GM12878 (cell line): ENCODE measurements around the gene PSTPIP2. TPM values are rescaled to one million over a fixed set of nuclear protein-coding genes. Genes with fewer than 3 reads are reported as not detected.

ENCODE experiments used
- ATAC-seq: fragments of 200-7000 bp; cut with Tn5 transposase; 3 replicates; pipeline ENCODE4 v1.9.1; 2020; ENCODE audit warnings: mild to moderate bottlenecking, moderate library complexity
- BruUV-seq: library from RNA; stranded (reverse); fragments of 400-500 nt; replicated peaks from 2 replicates; lab custom pipeline; 2021; lab: Mats Ljungman, UMichigan
- CTCF ChIA-PET: fragments of 300-600 bp; sonication (Branson Sonifier 250); formaldehyde crosslinking; extraction: SDS; loops from one replicate; lab custom pipeline; 2021; ENCODE audit warnings: inconsistent platforms; lab: Yijun Ruan, JAX
- POLR2A ChIA-PET: fragments of 350-600 bp; formaldehyde crosslinking; extraction: SDS; loops from one replicate; lab custom pipeline; 2021; ENCODE audit warnings: inconsistent platforms; lab: Charles Lee
- RAD21 ChIA-PET: fragments of 300-600 bp; sonication (Branson Sonifier 250); formaldehyde crosslinking; loops from one replicate; lab custom pipeline; 2023; ENCODE audit warnings: antibody characterized with exemption; ENCODE audit not compliant: unreplicated experiment; lab: Charles Lee
- SMC1A ChIA-PET: fragments of 300-600 bp; sonication (Branson Sonifier 250); formaldehyde crosslinking; loops from one replicate; lab custom pipeline; 2023; ENCODE audit not compliant: unreplicated experiment, uncharacterized antibody; lab: Charles Lee
- DNase-seq: peaks from one replicate; pipeline ENCODE4 v3.0.0-alpha.2; 2011; ENCODE audit warnings: low read depth, low spot score
- FAIRE-seq: peaks from 3 replicates; lab custom pipeline; 2011; peaks lifted over from hg19 to GRCh38; lab: Jason Lieb, UNC
- H2AFZ ChIP-seq: 2 replicates; pipeline ENCODE4 v1.6.0; 2011; ENCODE audit warnings: low read depth, low read length, control low read depth; ENCODE audit not compliant: control insufficient read depth
- H3K27ac ChIP-seq: 2 replicates; pipeline ENCODE4 v1.5.1; 2011; ENCODE audit warnings: control low read depth; ENCODE audit not compliant: control insufficient read depth, insufficient read depth
- H3K27me3 ChIP-seq, 2 experiments: replicated peaks in 1 of 2; 2 replicates each; pipeline versions ENCODE4 v1.6.0 to v1.6.1; 2011; ENCODE audit warnings: low read length in 1 of 2; ENCODE audit not compliant: control insufficient read depth in 2 of 2, insufficient read depth in 2 of 2
- H3K36me3 ChIP-seq, 2 experiments: 2 replicates each; pipeline ENCODE4 v1.5.1; 2011; ENCODE audit warnings: low read length in 1 of 2; ENCODE audit not compliant: control insufficient read depth in 2 of 2, insufficient read depth in 2 of 2
- H3K4me1 ChIP-seq: 2 replicates; pipeline ENCODE4 v1.6.1; 2011; ENCODE audit warnings: mild to moderate bottlenecking, low read length, moderate library complexity, mixed read lengths; ENCODE audit not compliant: control insufficient read depth, insufficient read depth
- H3K4me2 ChIP-seq: 2 replicates; pipeline ENCODE4 v1.6.0; 2011; ENCODE audit warnings: control low read depth; ENCODE audit not compliant: control insufficient read depth, insufficient read depth
- H3K4me3 ChIP-seq: fragments of 200-600 bp; sonication (generic); 2 replicates; pipeline ENCODE4 v1.5.1; 2016
- H3K79me2 ChIP-seq: 2 replicates; pipeline ENCODE4 v1.6.0; 2011; ENCODE audit warnings: low read length; ENCODE audit not compliant: control insufficient read depth, insufficient read depth
- H3K9ac ChIP-seq: 2 replicates; pipeline ENCODE4 v1.8.0; 2011; ENCODE audit warnings: low read length, control low read depth, mixed read lengths; ENCODE audit not compliant: control insufficient read depth, insufficient read depth
- H3K9me3 ChIP-seq: replicated peaks from 3 replicates; pipeline ENCODE4 v1.5.1; 2011; ENCODE audit warnings: mild to moderate bottlenecking, low read length; ENCODE audit not compliant: control insufficient read depth, insufficient read depth
- H4K20me1 ChIP-seq: 2 replicates; pipeline ENCODE4 v1.6.0; 2011; ENCODE audit not compliant: control insufficient read depth, insufficient read depth
- ATF7 ChIP-seq: fragments of 450-650 bp; IDR thresholded peaks from 2 replicates; pipeline ENCODE4 v1.6.1; 2016; ENCODE audit warnings: low read depth, mild to moderate bottlenecking
- CBFB ChIP-seq: IDR thresholded peaks from 2 replicates; pipeline ENCODE4 v1.6.1; 2016; ENCODE audit warnings: antibody characterized with exemption, low read depth
- CHD2 ChIP-seq: IDR thresholded peaks from 2 replicates; pipeline ENCODE4 v1.6.1; 2011; ENCODE audit warnings: low read depth, low read length, improper control_type of control experiment, borderline replicate concordance
- CREM ChIP-seq: IDR thresholded peaks from 2 replicates; pipeline ENCODE4 v1.6.1; 2014; ENCODE audit warnings: antibody characterized with exemption, low read depth
- DPF2 ChIP-seq: fragments of 450-650 bp; IDR thresholded peaks from 2 replicates; pipeline ENCODE4 v1.6.1; 2017; ENCODE audit warnings: mild to moderate bottlenecking
- EED ChIP-seq: sonication (generic); IDR thresholded peaks from 2 replicates; pipeline ENCODE4 v1.6.1; 2016; ENCODE audit warnings: antibody characterized with exemption, low read depth
- ETV6 ChIP-seq, 2 experiments: fragments of 450-650 bp in 1 of 2; IDR thresholded peaks in 1 of 2; conservative IDR thresholded peaks in 1 of 2; 2 replicates each; pipeline ENCODE4 v1.6.1; 2014; ENCODE audit warnings: antibody characterized with exemption in 1 of 2, borderline replicate concordance in 1 of 2, low read depth in 1 of 2, mild to moderate bottlenecking in 1 of 2, moderate library complexity in 1 of 2
- FOXM1 ChIP-seq: IDR thresholded peaks from 2 replicates; pipeline ENCODE4 v1.6.1; 2012; ENCODE audit warnings: low read depth, mild to moderate bottlenecking, inconsistent platforms, low read length, moderate library complexity
- GABPA ChIP-seq: IDR thresholded peaks from 2 replicates; pipeline ENCODE4 v1.6.1; 2014; ENCODE audit warnings: antibody characterized with exemption, low read depth, mild to moderate bottlenecking, inconsistent platforms
- HDAC6 ChIP-seq: fragments of 200-600 bp; sonication (generic); IDR thresholded peaks from one replicate; pipeline ENCODE4 v1.8.0; 2017; ENCODE audit warnings: antibody characterized with exemption; ENCODE audit not compliant: unreplicated experiment
- IRF4 ChIP-seq: IDR thresholded peaks from 2 replicates; pipeline ENCODE4 v1.6.1; 2011; ENCODE audit warnings: low read depth, low read length
- JUNB ChIP-seq: IDR thresholded peaks from 2 replicates; pipeline ENCODE4 v1.6.1; 2016; ENCODE audit warnings: antibody characterized with exemption, mild to moderate bottlenecking
- JUND ChIP-seq: IDR thresholded peaks from 2 replicates; pipeline ENCODE4 v1.6.1; 2012; ENCODE audit warnings: low read depth, mild to moderate bottlenecking, low read length, improper control_type of control experiment, moderate library complexity
- LARP7 ChIP-seq: fragments of 450-650 bp; IDR thresholded peaks from 2 replicates; pipeline ENCODE4 v1.6.1; 2017; ENCODE audit warnings: mild to moderate bottlenecking
- MEF2A ChIP-seq: IDR thresholded peaks from 2 replicates; pipeline ENCODE4 v1.6.1; 2011; ENCODE audit warnings: low read depth, mild to moderate bottlenecking, low read length, moderate library complexity; ENCODE audit not compliant: insufficient read depth
- MTA2 ChIP-seq: fragments of 450-650 bp; IDR thresholded peaks from 2 replicates; pipeline ENCODE4 v1.6.1; 2016; ENCODE audit warnings: low read depth, mild to moderate bottlenecking, moderate library complexity
- NBN ChIP-seq: fragments of 450-650 bp; IDR thresholded peaks from 2 replicates; pipeline ENCODE4 v1.6.1; 2016
- NFIC ChIP-seq: IDR thresholded peaks from 2 replicates; pipeline ENCODE4 v1.6.1; 2012; ENCODE audit warnings: low read depth, mild to moderate bottlenecking, inconsistent platforms, low read length, moderate library complexity
- NFYA ChIP-seq: IDR thresholded peaks from 2 replicates; pipeline ENCODE4 v1.6.1; 2011; ENCODE audit warnings: low read depth, mild to moderate bottlenecking, low read length, improper control_type of control experiment, borderline replicate concordance
- PML ChIP-seq: IDR thresholded peaks from 2 replicates; pipeline ENCODE4 v1.6.1; 2012; ENCODE audit warnings: low read length, inconsistent platforms
- RUNX3 ChIP-seq: IDR thresholded peaks from 2 replicates; pipeline ENCODE4 v1.6.1; 2012; ENCODE audit warnings: low read length, inconsistent platforms
- SMAD1 ChIP-seq: fragments of 450-650 bp; IDR thresholded peaks from 2 replicates; pipeline ENCODE4 v1.6.1; 2018; ENCODE audit warnings: mild to moderate bottlenecking, low read depth; ENCODE audit not compliant: partially characterized antibody
- SP1 ChIP-seq: IDR thresholded peaks from one replicate; pipeline ENCODE4 v1.6.1; 2011; ENCODE audit warnings: low read depth, low read length
- SPI1 ChIP-seq: IDR thresholded peaks from 2 replicates; pipeline ENCODE4 v1.6.1; 2011; ENCODE audit warnings: low read depth, mild to moderate bottlenecking, low read length, moderate library complexity, borderline replicate concordance; ENCODE audit not compliant: insufficient read depth
- ZBED1 ChIP-seq: IDR thresholded peaks from 2 replicates; pipeline ENCODE4 v1.6.1; 2016; ENCODE audit warnings: borderline replicate concordance
- ZNF207 ChIP-seq: fragments of 450-650 bp; IDR thresholded peaks from 2 replicates; pipeline ENCODE4 v1.6.1; 2014; ENCODE audit warnings: antibody characterized with exemption, mild to moderate bottlenecking, borderline replicate concordance
- ZNF24 ChIP-seq: fragments of 450-650 bp; IDR thresholded peaks from 2 replicates; pipeline ENCODE4 v1.6.1; 2017; ENCODE audit warnings: antibody characterized with exemption, mild to moderate bottlenecking
- WGBS: methylation state at CpG from one replicate; pipeline ENCODE4 v1.1.6; 2016; ENCODE audit warnings: low lambda C conversion rate; ENCODE audit not compliant: insufficient replicate concordance, insufficient coverage; ENCODE audit errors: missing lambda C conversion rate; 5-methylcytosine and 5-hydroxymethylcytosine counted together
- in situ Hi-C: fragments of 300-500 bp; cut with MboI; formaldehyde crosslinking; loops from 9 replicates; pipeline ENCODE4 v1.14.3; 2018; ENCODE audit warnings: mixed read lengths
- intact Hi-C: fragments of 100-400 bp; cut with micrococcal nuclease; formaldehyde crosslinking; loops from one replicate; pipeline ENCODE4 v1.14.2; 2022; ENCODE audit not compliant: unreplicated experiment
- polyA plus RNA-seq, 11 experiments: library from polyadenylated mRNA; depleted of rRNA in 4 of 11; unstranded in 6 of 11; stranded (reverse) in 5 of 11; fragments of >200 nt; fragmentation: Nextera tagmentation in 4 of 11; fragmentation: Illumina TruSeq in 1 of 11; extraction: Ambion mirVana in 4 of 11; extraction: Trizol in 1 of 11; gene quantifications; 1 replicate in 1 of 11; 2 replicates in 10 of 11; pipeline versions ENCODE4 v1.2.1 to v1.2.3, GENCODE V29; 2011 to 2016; ENCODE audit warnings: inconsistent platforms in 2 of 11, missing spikeins in 2 of 11, low read depth in 1 of 11
- total RNA-seq, 4 experiments: library from RNA; depleted of rRNA in 3 of 4; stranded (reverse); fragments of >200 nt in 3 of 4; fragmentation: Illumina TruSeq in 1 of 4; extraction: Trizol in 1 of 4; gene quantifications; 2 replicates each; pipeline versions ENCODE4 v1.2.1 to v1.2.3, GENCODE V29; 2013 to 2021
- TF ChIP-seq, protein P1 (sequence below): IDR thresholded peaks from 2 replicates; pipeline ENCODE4 v1.6.1; 2011; ENCODE audit warnings: borderline replicate concordance, low read depth, mild to moderate bottlenecking, moderate library complexity, low read length; ENCODE audit not compliant: insufficient read depth, poor library complexity, severe bottlenecking

The PSTPIP2 gene
- total and polyA plus RNA-seq, 10 of the 15 experiments (the other 5 are each of a cell fraction or from before 2014, with no cell fraction given) = 0.69 to 38.4 (median 24.7) TPM

DNA sequence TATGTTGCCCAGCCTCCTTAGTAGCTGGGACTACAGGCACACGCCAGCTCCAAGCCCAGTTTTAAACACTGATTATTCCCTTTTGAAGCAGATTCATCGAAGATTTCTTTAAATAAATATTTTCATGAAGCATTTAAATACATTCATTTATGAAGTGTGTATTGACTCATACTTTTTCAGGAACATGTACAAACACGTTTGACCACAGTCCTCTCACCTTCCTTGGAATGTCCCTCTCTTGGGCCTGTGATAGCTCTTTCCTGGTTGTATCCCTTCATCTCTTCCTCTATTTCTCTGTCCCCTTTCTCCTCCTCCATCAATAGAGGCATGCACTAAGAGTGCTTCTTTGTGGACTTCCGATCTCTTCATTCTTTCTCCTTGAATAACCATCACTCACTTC lies 2.5 kb downstream of the PSTPIP2 start:
- BruUV-seq = no TSS peak
- TF ChIP-seq JUNB (peak; percentile 90), NFIC (peak; percentile 91), NFYA (no peak), FOXM1 (peak; percentile 57; the same call in 1 of the 2 replicates), CREM (peak; percentile 52; the same call in 1 of the 2 replicates), MEF2A (0 out of 2 replicates have a peak, but pooled peaks have one; percentile 38), NBN (no peak), ZNF24 (no peak), SMAD1 (no peak), ZBED1 (peak; percentile 59; the same call in 1 of the 2 replicates), MTA2 (no peak), ZNF207 (no peak), DPF2 (no peak), SPI1 (0 out of 2 replicates have a peak, but pooled peaks have one; percentile 2), CBFB (peak; percentile 60; the same call in 1 of the 2 replicates), PML (no peak), EED (peak; percentile 52; the same call in 1 of the 2 replicates), IRF4 (peak; percentile 78; the same call in 1 of the 2 replicates), LARP7 (no peak), ETV6 (conservative IDR thresholded peaks at IDR 0.05 in 1 of 2, IDR thresholded peaks at IDR 0.05 in 1 of 2; ENCODE audit: borderline replicate concordance in 1 of 2, low read depth in 1 of 2) (peak in 1 of 2 experiments; percentile 78; a peak in 2 of 4 replicates), RUNX3 (peak; percentile 94), ATF7 (no peak), HDAC6 (no peak), JUND (no peak), CHD2 (no peak), GABPA (no peak), SP1 (no peak)
- TF ChIP-seq, protein P1, sequence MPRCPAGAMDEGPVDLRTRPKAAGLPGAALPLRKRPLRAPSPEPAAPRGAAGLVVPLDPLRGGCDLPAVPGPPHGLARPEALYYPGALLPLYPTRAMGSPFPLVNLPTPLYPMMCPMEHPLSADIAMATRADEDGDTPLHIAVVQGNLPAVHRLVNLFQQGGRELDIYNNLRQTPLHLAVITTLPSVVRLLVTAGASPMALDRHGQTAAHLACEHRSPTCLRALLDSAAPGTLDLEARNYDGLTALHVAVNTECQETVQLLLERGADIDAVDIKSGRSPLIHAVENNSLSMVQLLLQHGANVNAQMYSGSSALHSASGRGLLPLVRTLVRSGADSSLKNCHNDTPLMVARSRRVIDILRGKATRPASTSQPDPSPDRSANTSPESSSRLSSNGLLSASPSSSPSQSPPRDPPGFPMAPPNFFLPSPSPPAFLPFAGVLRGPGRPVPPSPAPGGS = peak; percentile 32

More for the DNA sequence above, 2.5 kb downstream of the PSTPIP2 start:
- Histone ChIP-seq H3K27ac (0 out of 2 replicates have a peak overlapping the region, but pooled peaks have one; percentile 10), H3K4me1 (peaks cover 14% of the 10 kb centered on the region), H3K36me3 (no peaks in the 10 kb centered on the region; a peak in 1 of 4 replicates), H4K20me1 (no peaks in the 10 kb centered on the region), H3K4me3 (no peak overlapping the region; the same call in 1 of the 2 replicates), H3K9ac (no peak overlapping the region), H2AFZ (no peak overlapping the region), H3K4me2 (0 out of 2 replicates have a peak overlapping the region, but pooled peaks have one; percentile 12), H3K9me3 (no peaks in the 10 kb centered on the region; the same call in 2 of the 3 replicates), H3K79me2 (no peaks in the 10 kb centered on the region; the same call in none of the 2 replicates), H3K27me3 (no peaks in the 10 kb centered on the region; a peak in 1 of 4 replicates)
- POLR2A ChIA-PET = interaction anchor here (0.8 kb wide), 1 partner anchor 28 kb away, joined by 3 read pairs; no protein-coding TSS in a partner anchor
- FAIRE-seq (no peak), DNase-seq (no peak), ATAC-seq (no peak)
- RAD21 ChIA-PET = interaction anchor here (1.1 kb wide), 1 partner anchor 192 kb away, joined by 3 read pairs; no protein-coding TSS in a partner anchor
- in situ Hi-C loops = no loop called here
- SMC1A ChIA-PET = interaction anchor here (1.0 to 1.3 kb wide), 2 partner anchors 97 to 149 kb away, joined by 3 to 4 read pairs; no protein-coding TSS in a partner anchor
- WGBS = 49% methylated on average over 4 of the region's 4 CpGs
- intact Hi-C loops = no loop called here
- CTCF ChIA-PET = interaction anchor here (1.0 to 5.4 kb wide), 2 partner anchors 128 to 405 kb away, joined by 3 to 78 read pairs; no protein-coding TSS in a partner anchor
